GM23338 (cell line): ENCODE measurements around the gene RYR2. TPM values are rescaled to one million over a fixed set of nuclear protein-coding genes. Genes with fewer than 3 reads are reported as not detected.

ENCODE experiments used
- ATAC-seq: fragments of 200-7000 bp; cut with Tn5 transposase; 3 replicates; pipeline ENCODE4 v1.9.1; 2020
- DNase-seq: peaks from one replicate; pipeline ENCODE4 v3.0.0-alpha.2; 2015; ENCODE audit warnings: low spot score
- H2AFZ ChIP-seq: fragments of 200-600 bp; sonication (generic); 2 replicates; pipeline ENCODE4 v1.8.0; 2016; ENCODE audit warnings: antibody characterized with exemption, mild to moderate bottlenecking, moderate library complexity
- H3F3A ChIP-seq: fragments of 200-600 bp; sonication (generic); replicated peaks from 2 replicates; pipeline ENCODE4 v1.8.0; 2017; ENCODE audit warnings: antibody characterized with exemption, mixed run types, low read depth
- H3K27ac ChIP-seq: fragments of 200-600 bp; sonication (generic); 2 replicates; pipeline ENCODE4 v1.6.1; 2016; ENCODE audit warnings: low read depth
- H3K27me3 ChIP-seq: fragments of 200-600 bp; sonication (generic); 2 replicates; pipeline ENCODE4 v1.8.0; 2016; ENCODE audit warnings: mild to moderate bottlenecking, mixed run types, moderate library complexity; ENCODE audit not compliant: insufficient read depth
- H3K36me3 ChIP-seq: fragments of 200-600 bp; sonication (generic); 2 replicates; pipeline ENCODE4 v1.8.0; 2016; ENCODE audit warnings: mild to moderate bottlenecking; ENCODE audit not compliant: insufficient read depth
- H3K4me1 ChIP-seq: fragments of 200-600 bp; sonication (generic); 2 replicates; pipeline ENCODE4 v1.8.0; 2016; ENCODE audit warnings: mild to moderate bottlenecking, moderate library complexity; ENCODE audit not compliant: insufficient read depth
- H3K4me2 ChIP-seq: fragments of 200-600 bp; sonication (generic); 2 replicates; pipeline ENCODE4 v1.7.1; 2017; ENCODE audit warnings: mixed run types
- H3K4me3 ChIP-seq: fragments of 200-600 bp; sonication (generic); 2 replicates; pipeline ENCODE4 v1.6.1; 2016; ENCODE audit warnings: mixed run types
- H3K79me2 ChIP-seq: fragments of 200-600 bp; sonication (generic); replicated peaks from 2 replicates; pipeline ENCODE4 v1.8.0; 2017; ENCODE audit warnings: mild to moderate bottlenecking; ENCODE audit not compliant: insufficient read depth
- H3K9me2 ChIP-seq: fragments of 200-600 bp; sonication (generic); 2 replicates; pipeline ENCODE4 v1.8.0; 2017; ENCODE audit not compliant: insufficient read depth
- H4K20me1 ChIP-seq: fragments of 200-600 bp; sonication (generic); replicated peaks from 2 replicates; pipeline ENCODE4 v1.8.0; 2017; ENCODE audit warnings: mild to moderate bottlenecking; ENCODE audit not compliant: insufficient read depth
- H3K27ac Mint-ChIP-seq: 2 replicates; pipeline ENCODE4 v1.8.0; 2020; ENCODE audit warnings: inconsistent platforms, mild to moderate bottlenecking, moderate library complexity, mixed read lengths
- H3K27me3 Mint-ChIP-seq: 3 replicates; pipeline ENCODE4 v1.8.0; 2022; ENCODE audit warnings: low read depth, mild to moderate bottlenecking, moderate library complexity, mixed read lengths, inconsistent platforms; ENCODE audit not compliant: insufficient read depth, poor library complexity
- H3K36me3 Mint-ChIP-seq: 3 replicates; pipeline ENCODE4 v1.8.0; 2021; ENCODE audit warnings: low read depth, mild to moderate bottlenecking, inconsistent platforms, moderate library complexity, mixed read lengths
- H3K4me1 Mint-ChIP-seq: 3 replicates; pipeline ENCODE4 v1.8.0; 2020; ENCODE audit warnings: mild to moderate bottlenecking, inconsistent platforms, mixed read lengths
- H3K4me3 Mint-ChIP-seq: 3 replicates; pipeline ENCODE4 v1.8.0; 2021; ENCODE audit warnings: moderate library complexity, mild to moderate bottlenecking, inconsistent platforms, mixed read lengths
- H3K9me3 Mint-ChIP-seq: 3 replicates; pipeline ENCODE4 v1.8.0; 2020; ENCODE audit warnings: moderate library complexity, mild to moderate bottlenecking, inconsistent platforms, mixed read lengths
- CREB1 ChIP-seq: fragments of 250-450 bp; sonication (Bioruptor Pico); IDR thresholded peaks from 2 replicates; pipeline ENCODE4 v1.5.0; 2020; ENCODE audit warnings: low read depth, mild to moderate bottlenecking, moderate library complexity
- CTCF ChIP-seq, 2 experiments: fragments of 200-600 bp in 1 of 2; sonication (generic) in 1 of 2; conservative IDR thresholded peaks; 2 replicates each; pipeline versions ENCODE4 v1.5.1 to v1.6.1; 2016 to 2017; ENCODE audit warnings: antibody characterized with exemption in 2 of 2, low read depth in 2 of 2, mild to moderate bottlenecking in 2 of 2, moderate library complexity in 1 of 2
- ETS1 ChIP-seq: IDR thresholded peaks from 2 replicates; pipeline ENCODE4 v1.6.1; 2016; ENCODE audit warnings: antibody characterized with exemption
- EZH2 ChIP-seq: fragments of 200-600 bp; sonication (generic); IDR thresholded peaks from one replicate; pipeline ENCODE4 v1.8.0; 2017; ENCODE audit warnings: antibody characterized with exemption, mild to moderate bottlenecking, low read depth; ENCODE audit not compliant: unreplicated experiment
- EZH2phosphoT487 ChIP-seq: fragments of 200-600 bp; sonication (generic); IDR thresholded peaks from one replicate; pipeline ENCODE4 v1.8.1; 2018; ENCODE audit warnings: antibody characterized with exemption; ENCODE audit not compliant: unreplicated experiment
- NANOG ChIP-seq: IDR thresholded peaks from 2 replicates; pipeline ENCODE4 v1.6.1; 2016; ENCODE audit warnings: antibody characterized with exemption, borderline replicate concordance
- POLR2AphosphoS5 ChIP-seq: IDR thresholded peaks from 2 replicates; pipeline ENCODE4 v1.6.1; 2016; ENCODE audit warnings: antibody characterized with exemption, low read depth
- ZNF114 ChIP-seq: fragments of 250-450 bp; sonication (Bioruptor Pico); IDR thresholded peaks from 2 replicates; pipeline ENCODE4 v1.5.0; 2020; ENCODE audit warnings: mild to moderate bottlenecking, moderate library complexity
- polyA plus RNA-seq: library from polyadenylated mRNA; unstranded; fragments of >200 nt; fragmentation: Nextera tagmentation; extraction: Ambion mirVana; gene quantifications from 2 replicates; pipeline ENCODE4 v1.2.1, GENCODE V29; 2016
- total RNA-seq: library from RNA; depleted of rRNA; stranded (reverse); fragments of >200 nt; shearing (Covaris generic); gene quantifications from 2 replicates; pipeline ENCODE4 v1.2.3, GENCODE V29; 2014
- TF ChIP-seq, protein P1 (sequence below): IDR thresholded peaks from one replicate; pipeline ENCODE4 v1.6.1; 2018; ENCODE audit warnings: antibody characterized with exemption; ENCODE audit not compliant: unreplicated experiment
- TF ChIP-seq, protein P2 (sequence below): fragments of 250-450 bp; sonication (Bioruptor Pico); IDR thresholded peaks from 2 replicates; pipeline ENCODE4 v1.5.0; 2020; ENCODE audit warnings: mild to moderate bottlenecking, moderate library complexity

RYR2 gene
- total and polyA plus RNA-seq, 2 experiments from 2014 or later: 8.9 to 10.0 TPM

DNA sequence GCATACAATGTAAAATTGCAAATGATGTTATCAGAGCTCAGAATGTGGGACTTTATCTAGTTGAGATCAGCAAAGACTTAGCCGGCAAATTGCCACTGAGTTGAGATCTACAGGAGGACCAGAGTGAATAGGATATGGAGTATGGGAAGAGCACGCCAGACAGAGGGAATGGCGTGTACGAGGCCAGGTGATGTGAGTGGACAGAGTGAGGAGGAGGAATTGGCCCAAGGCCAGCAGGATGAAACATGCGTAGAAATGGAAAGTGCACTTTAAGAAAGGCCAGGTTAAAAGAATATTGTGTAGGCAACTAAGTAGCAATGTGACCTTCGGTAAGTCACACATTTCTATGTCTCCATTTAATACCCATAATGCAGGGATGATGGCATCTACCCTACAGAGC is 637.7 kb downstream of the RYR2 start (continued):
- TF ChIP-seq CTCF (conservative IDR thresholded peaks at IDR 0.05; ENCODE audit: low read depth in 2 of 2): no peak
- no peak for TF ChIP-seq ETS1
- TF ChIP-seq EZH2phosphoT487: no peak
- TF ChIP-seq CREB1: no peak

DNA sequence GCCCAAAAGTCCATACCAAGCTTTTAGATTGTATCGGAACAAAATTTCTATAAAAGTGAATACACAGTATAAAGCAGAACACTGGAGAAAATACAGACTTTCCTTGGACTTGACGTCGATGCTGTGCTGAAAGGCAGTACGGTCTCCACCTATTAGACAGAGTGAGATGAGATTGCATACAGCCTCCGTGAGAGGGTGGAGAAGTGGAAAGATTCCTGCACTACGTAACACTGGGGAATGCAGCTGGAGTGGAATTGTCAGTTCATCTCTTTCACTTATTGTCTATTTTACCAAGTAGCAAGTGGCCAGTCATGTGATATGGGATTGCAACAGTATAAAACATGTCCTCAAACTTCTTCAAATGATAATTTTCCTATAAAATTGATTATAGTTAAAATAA is 639.2 kb downstream of the RYR2 start:
- no peaks in the 10 kb centered on the region for H3K27me3 ChIP-seq
- H3K4me2 ChIP-seq: no peak overlapping the region
- ATAC-seq: no peak
- no peaks in the 10 kb centered on the region for H3K79me2 ChIP-seq
- H3K4me3 Mint-ChIP-seq: no peak overlapping the region
- H3K27ac Mint-ChIP-seq: no peak overlapping the region
- H3K4me3 ChIP-seq: no peak overlapping the region
- peaks cover 22% of the 10 kb centered on the region for H3K4me1 Mint-ChIP-seq
- no peaks in the 10 kb centered on the region for H3K36me3 Mint-ChIP-seq
- no peaks in the 10 kb centered on the region for H3K27me3 Mint-ChIP-seq
- no peaks in the 10 kb centered on the region for H3K9me2 ChIP-seq
- DNase-seq: no peak
- no peaks in the 10 kb centered on the region for H3K9me3 Mint-ChIP-seq
- no peak overlapping the region for H2AFZ ChIP-seq
- peaks cover 9% of the 10 kb centered on the region for H3K4me1 ChIP-seq
- H4K20me1 ChIP-seq: no peaks in the 10 kb centered on the region
- no peaks in the 10 kb centered on the region for H3K36me3 ChIP-seq
- no peaks in the 10 kb centered on the region for H3F3A ChIP-seq
- H3K27ac ChIP-seq: no peak overlapping the region
- TF ChIP-seq CTCF (conservative IDR thresholded peaks at IDR 0.05; ENCODE audit: low read depth in 2 of 2) (no peak), ZNF114 (no peak), EZH2 (no peak), NANOG (no peak), CREB1 (no peak), EZH2phosphoT487 (no peak), POLR2AphosphoS5 (no peak)
- TF ChIP-seq, protein P1, sequence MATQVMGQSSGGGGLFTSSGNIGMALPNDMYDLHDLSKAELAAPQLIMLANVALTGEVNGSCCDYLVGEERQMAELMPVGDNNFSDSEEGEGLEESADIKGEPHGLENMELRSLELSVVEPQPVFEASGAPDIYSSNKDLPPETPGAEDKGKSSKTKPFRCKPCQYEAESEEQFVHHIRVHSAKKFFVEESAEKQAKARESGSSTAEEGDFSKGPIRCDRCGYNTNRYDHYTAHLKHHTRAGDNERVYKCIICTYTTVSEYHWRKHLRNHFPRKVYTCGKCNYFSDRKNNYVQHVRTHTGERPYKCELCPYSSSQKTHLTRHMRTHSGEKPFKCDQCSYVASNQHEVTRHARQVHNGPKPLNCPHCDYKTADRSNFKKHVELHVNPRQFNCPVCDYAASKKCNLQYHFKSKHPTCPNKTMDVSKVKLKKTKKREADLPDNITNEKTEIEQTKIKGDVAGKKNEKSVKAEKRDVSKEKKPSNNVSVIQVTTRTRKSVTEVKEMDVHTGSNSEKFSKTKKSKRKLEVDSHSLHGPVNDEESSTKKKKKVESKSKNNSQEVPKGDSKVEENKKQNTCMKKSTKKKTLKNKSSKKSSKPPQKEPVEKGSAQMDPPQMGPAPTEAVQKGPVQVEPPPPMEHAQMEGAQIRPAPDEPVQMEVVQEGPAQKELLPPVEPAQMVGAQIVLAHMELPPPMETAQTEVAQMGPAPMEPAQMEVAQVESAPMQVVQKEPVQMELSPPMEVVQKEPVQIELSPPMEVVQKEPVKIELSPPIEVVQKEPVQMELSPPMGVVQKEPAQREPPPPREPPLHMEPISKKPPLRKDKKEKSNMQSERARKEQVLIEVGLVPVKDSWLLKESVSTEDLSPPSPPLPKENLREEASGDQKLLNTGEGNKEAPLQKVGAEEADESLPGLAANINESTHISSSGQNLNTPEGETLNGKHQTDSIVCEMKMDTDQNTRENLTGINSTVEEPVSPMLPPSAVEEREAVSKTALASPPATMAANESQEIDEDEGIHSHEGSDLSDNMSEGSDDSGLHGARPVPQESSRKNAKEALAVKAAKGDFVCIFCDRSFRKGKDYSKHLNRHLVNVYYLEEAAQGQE: no peak
- TF ChIP-seq, protein P2, sequence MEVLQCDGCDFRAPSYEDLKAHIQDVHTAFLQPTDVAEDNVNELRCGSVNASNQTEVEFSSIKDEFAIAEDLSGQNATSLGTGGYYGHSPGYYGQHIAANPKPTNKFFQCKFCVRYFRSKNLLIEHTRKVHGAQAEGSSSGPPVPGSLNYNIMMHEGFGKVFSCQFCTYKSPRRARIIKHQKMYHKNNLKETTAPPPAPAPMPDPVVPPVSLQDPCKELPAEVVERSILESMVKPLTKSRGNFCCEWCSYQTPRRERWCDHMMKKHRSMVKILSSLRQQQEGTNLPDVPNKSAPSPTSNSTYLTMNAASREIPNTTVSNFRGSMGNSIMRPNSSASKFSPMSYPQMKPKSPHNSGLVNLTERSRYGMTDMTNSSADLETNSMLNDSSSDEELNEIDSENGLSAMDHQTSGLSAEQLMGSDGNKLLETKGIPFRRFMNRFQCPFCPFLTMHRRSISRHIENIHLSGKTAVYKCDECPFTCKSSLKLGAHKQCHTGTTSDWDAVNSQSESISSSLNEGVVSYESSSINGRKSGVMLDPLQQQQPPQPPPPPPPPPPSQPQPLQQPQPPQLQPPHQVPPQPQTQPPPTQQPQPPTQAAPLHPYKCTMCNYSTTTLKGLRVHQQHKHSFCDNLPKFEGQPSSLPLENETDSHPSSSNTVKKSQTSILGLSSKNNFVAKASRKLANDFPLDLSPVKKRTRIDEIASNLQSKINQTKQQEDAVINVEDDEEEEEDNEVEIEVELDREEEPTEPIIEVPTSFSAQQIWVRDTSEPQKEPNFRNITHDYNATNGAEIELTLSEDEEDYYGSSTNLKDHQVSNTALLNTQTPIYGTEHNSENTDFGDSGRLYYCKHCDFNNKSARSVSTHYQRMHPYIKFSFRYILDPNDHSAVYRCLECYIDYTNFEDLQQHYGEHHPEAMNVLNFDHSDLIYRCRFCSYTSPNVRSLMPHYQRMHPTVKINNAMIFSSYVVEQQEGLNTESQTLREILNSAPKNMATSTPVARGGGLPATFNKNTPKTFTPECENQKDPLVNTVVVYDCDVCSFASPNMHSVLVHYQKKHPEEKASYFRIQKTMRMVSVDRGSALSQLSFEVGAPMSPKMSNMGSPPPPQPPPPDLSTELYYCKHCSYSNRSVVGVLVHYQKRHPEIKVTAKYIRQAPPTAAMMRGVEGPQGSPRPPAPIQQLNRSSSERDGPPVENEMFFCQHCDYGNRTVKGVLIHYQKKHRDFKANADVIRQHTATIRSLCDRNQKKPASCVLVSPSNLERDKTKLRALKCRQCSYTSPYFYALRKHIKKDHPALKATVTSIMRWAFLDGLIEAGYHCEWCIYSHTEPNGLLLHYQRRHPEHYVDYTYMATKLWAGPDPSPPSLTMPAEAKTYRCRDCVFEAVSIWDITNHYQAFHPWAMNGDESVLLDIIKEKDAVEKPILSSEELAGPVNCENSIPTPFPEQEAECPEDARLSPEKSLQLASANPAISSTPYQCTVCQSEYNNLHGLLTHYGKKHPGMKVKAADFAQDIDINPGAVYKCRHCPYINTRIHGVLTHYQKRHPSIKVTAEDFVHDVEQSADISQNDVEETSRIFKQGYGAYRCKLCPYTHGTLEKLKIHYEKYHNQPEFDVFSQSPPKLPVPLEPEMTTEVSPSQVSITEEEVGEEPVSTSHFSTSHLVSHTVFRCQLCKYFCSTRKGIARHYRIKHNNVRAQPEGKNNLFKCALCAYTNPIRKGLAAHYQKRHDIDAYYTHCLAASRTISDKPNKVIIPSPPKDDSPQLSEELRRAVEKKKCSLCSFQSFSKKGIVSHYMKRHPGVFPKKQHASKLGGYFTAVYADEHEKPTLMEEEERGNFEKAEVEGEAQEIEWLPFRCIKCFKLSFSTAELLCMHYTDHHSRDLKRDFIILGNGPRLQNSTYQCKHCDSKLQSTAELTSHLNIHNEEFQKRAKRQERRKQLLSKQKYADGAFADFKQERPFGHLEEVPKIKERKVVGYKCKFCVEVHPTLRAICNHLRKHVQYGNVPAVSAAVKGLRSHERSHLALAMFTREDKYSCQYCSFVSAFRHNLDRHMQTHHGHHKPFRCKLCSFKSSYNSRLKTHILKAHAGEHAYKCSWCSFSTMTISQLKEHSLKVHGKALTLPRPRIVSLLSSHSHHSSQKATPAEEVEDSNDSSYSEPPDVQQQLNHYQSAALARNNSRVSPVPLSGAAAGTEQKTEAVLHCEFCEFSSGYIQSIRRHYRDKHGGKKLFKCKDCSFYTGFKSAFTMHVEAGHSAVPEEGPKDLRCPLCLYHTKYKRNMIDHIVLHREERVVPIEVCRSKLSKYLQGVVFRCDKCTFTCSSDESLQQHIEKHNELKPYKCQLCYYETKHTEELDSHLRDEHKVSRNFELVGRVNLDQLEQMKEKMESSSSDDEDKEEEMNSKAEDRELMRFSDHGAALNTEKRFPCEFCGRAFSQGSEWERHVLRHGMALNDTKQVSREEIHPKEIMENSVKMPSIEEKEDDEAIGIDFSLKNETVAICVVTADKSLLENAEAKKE (CRISPR knock-in tag): no peak
